Mammary epithelial cell (primary cell): ENCODE data around the gene YPEL5.

Experiments used
- CTCF ChIP-seq, 2 donors: IDR thresholded peaks in 1 of 2; conservative IDR thresholded peaks in 1 of 2; 2 replicates each; pipeline ENCODE4 v1.5.1; 2011 to 2012; ENCODE audit warnings: inconsistent platforms in 2 of 2, low read length in 2 of 2, mild to moderate bottlenecking in 2 of 2, control low read depth in 1 of 2, low read depth in 1 of 2; ENCODE audit not compliant: insufficient read depth in 1 of 2; ENCODE audit errors: extremely low read depth in 1 of 2
- EZH2 ChIP-seq: IDR thresholded peaks from 2 replicates; pipeline ENCODE4 v1.6.1; 2012; ENCODE audit warnings: low read length, inconsistent platforms, borderline replicate concordance

GRCh38 chr2:30139131-30139870, 7.5 kb upstream of the YPEL5 start:
- TF ChIP-seq CTCF (conservative IDR thresholded peaks at IDR 0.05 in 1 of 2, IDR thresholded peaks at IDR 0.05 in 1 of 2; ENCODE audit: extremely low read depth in 1 of 2, insufficient read depth in 1 of 2, low read depth in 1 of 2, low read length in 2 of 2) = no peak
- TF ChIP-seq EZH2 = no peak
